ENCODE results near the gene BMP7.

GRCh38 chr20:57131077-57131476, 135.4 kb downstream of the BMP7 start:
- TF ChIP-seq POLR2AphosphoS5 (IDR thresholded peaks at IDR 0.05; ENCODE audit: low read depth, low read length) (no peak), KDM1A (IDR thresholded peaks at IDR 0.05; ENCODE audit: borderline replicate concordance, low read length) (no peak), TEAD4 (IDR thresholded peaks at IDR 0.05; ENCODE audit: low read depth, low read length) (no peak), JUND (IDR thresholded peaks at IDR 0.05; ENCODE audit: low read length) (no peak), CTCF (IDR thresholded peaks at IDR 0.05; ENCODE audit: control extremely low read depth in 1 of 3, insufficient read depth in 1 of 3, low read depth in 1 of 3, low read length in 3 of 3) (no peak), EP300 (IDR thresholded peaks at IDR 0.05; ENCODE audit: borderline replicate concordance in 1 of 2, low read depth in 2 of 2, low read length in 2 of 2) (no peak)

Measured in H1 (cell line).